Activated CD8-positive, alpha-beta memory T cell treated with anti-CD3 and anti-CD28 coated beads, Interleukin-2, amount 50 U/mL, for 1 hour (primary cell): ENCODE measurements around the gene PLK1.

ENCODE experiments used
- DNase-seq: peaks from one replicate; pipeline ENCODE4 v3.0.0-alpha.2; 2020; ENCODE audit errors: extremely low read depth

PLK1 gene

GRCh38 chr16:23679986-23680336 is 1.3 kb downstream of the PLK1 start:
- DNase-seq: no peak

- DNase-seq: no peak
These were observed 3.5 kb downstream of the PLK1 start for GRCh38 chr16:23682181-23682580.

GRCh38 chr16:23683487-23683886 is 4.8 kb downstream of the PLK1 start:
- no peak for DNase-seq

- no peak for DNase-seq
These were observed 8.5 kb downstream of the PLK1 start for GRCh38 chr16:23687034-23687808.

- DNase-seq: no peak
These were observed 10.9 kb downstream of the PLK1 start for GRCh38 chr16:23689442-23690187.

GRCh38 chr16:23690771-23691482 is 12.2 kb downstream of the PLK1 start:
- DNase-seq: no peak

- no peak for DNase-seq
These were observed 12.9 kb downstream of the PLK1 start for GRCh38 chr16:23691483-23692189.

- no peak for DNase-seq
These were observed 13.6 kb downstream of the PLK1 start for GRCh38 chr16:23692190-23692837.

GRCh38 chr16:23694265-23694643 is 15.6 kb downstream of the PLK1 start:
- DNase-seq: no peak

- DNase-seq: no peak
These were observed 16.1 kb downstream of the PLK1 start for GRCh38 chr16:23694644-23695373.

- no peak for DNase-seq
These were observed 17.1 kb downstream of the PLK1 start for GRCh38 chr16:23695756-23696155.

GRCh38 chr16:23699100-23699499 is 20.4 kb downstream of the PLK1 start:
- no peak for DNase-seq

- DNase-seq: no peak
These were observed 21.4 kb downstream of the PLK1 start for GRCh38 chr16:23700093-23700492.

- DNase-seq: no peak
These were observed 21.8 kb downstream of the PLK1 start for GRCh38 chr16:23700509-23700908.

- no peak for DNase-seq
These were observed 22.4 kb downstream of the PLK1 start for GRCh38 chr16:23701045-23701444.

- DNase-seq: no peak
These were observed 24.3 kb downstream of the PLK1 start for GRCh38 chr16:23702951-23703350.

GRCh38 chr16:23704772-23705516 is 26.3 kb downstream of the PLK1 start:
- DNase-seq: no peak

- DNase-seq: no peak
These were observed 26.8 kb downstream of the PLK1 start for GRCh38 chr16:23705517-23705902.

- no peak for DNase-seq
These were observed 27.8 kb downstream of the PLK1 start for GRCh38 chr16:23706439-23706838.

- DNase-seq: no peak
These were observed 30.8 kb downstream of the PLK1 start for GRCh38 chr16:23709536-23709935.
